Uterus (tissue), 2 donors: ENCODE measurements around the gene CST7.
"Not testable (repeated sequence)": the region's sequence is repeated elsewhere in the genome, so short reads cannot be mapped to it uniquely, and the experiment has no call there.

ENCODE experiments used
- POLR2A ChIP-seq, 2 donors: fragments of 450-650 bp; IDR thresholded peaks; one replicate each; pipeline ENCODE4 v1.6.1; 2016; ENCODE audit warnings: antibody characterized with exemption in 2 of 2, mild to moderate bottlenecking in 1 of 2, moderate library complexity in 1 of 2
- TF ChIP-seq, protein P1 (sequence below), 4 experiments: fragments of 200-600 bp in 2 of 4; fragments of 450-650 bp in 2 of 4; sonication (generic) in 2 of 4; IDR thresholded peaks; one replicate each; pipeline ENCODE4 v1.5.1; 2016 to 2019; ENCODE audit warnings: antibody characterized with exemption in 4 of 4, mild to moderate bottlenecking in 2 of 4, moderate library complexity in 1 of 4

- TF ChIP-seq, protein P1, sequence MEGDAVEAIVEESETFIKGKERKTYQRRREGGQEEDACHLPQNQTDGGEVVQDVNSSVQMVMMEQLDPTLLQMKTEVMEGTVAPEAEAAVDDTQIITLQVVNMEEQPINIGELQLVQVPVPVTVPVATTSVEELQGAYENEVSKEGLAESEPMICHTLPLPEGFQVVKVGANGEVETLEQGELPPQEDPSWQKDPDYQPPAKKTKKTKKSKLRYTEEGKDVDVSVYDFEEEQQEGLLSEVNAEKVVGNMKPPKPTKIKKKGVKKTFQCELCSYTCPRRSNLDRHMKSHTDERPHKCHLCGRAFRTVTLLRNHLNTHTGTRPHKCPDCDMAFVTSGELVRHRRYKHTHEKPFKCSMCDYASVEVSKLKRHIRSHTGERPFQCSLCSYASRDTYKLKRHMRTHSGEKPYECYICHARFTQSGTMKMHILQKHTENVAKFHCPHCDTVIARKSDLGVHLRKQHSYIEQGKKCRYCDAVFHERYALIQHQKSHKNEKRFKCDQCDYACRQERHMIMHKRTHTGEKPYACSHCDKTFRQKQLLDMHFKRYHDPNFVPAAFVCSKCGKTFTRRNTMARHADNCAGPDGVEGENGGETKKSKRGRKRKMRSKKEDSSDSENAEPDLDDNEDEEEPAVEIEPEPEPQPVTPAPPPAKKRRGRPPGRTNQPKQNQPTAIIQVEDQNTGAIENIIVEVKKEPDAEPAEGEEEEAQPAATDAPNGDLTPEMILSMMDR (IDR thresholded peaks at IDR 0.05): not testable (repeated sequence)
- TF ChIP-seq POLR2A (IDR thresholded peaks at IDR 0.05): not testable (repeated sequence)
Measured at GRCh38 chr20:24931893-24932292, 17.2 kb upstream of the CST7 start.
